LoVo (cell line): ENCODE data around the gene SLC26A1.
A peak's percentile ranks its signal among the peaks of the same experiment; 100 is the strongest.
"Not testable (repeated sequence)": the region's sequence is repeated elsewhere in the genome, so short reads cannot be mapped to it uniquely, and the experiment has no call there.

Source experiments
- DNase-seq: peaks from one replicate; pipeline ENCODE4 v3.0.0-alpha.2; 2016; ENCODE audit warnings: low spot score

Gene SLC26A1

DNA sequence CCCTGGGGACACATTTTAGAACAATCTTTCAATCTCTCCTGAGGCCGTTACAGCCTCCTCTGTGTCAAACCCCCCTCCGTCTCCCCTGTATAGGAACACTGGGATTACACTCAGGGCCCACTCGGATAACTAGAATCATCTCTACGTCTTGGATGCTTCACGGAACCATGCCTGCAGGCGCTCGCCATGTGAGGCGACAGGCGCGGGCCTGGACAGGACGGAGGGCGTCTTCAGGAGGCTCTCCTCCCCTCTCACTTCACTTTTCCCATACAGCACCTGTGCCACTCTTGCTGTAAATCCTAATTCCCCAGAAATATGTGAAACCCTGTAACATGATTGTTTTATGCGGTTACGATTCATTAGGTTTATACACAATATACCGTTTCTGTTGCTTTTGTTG lies 10.4 kb downstream of the SLC26A1 start:
- DNase-seq, result no peak

DNA sequence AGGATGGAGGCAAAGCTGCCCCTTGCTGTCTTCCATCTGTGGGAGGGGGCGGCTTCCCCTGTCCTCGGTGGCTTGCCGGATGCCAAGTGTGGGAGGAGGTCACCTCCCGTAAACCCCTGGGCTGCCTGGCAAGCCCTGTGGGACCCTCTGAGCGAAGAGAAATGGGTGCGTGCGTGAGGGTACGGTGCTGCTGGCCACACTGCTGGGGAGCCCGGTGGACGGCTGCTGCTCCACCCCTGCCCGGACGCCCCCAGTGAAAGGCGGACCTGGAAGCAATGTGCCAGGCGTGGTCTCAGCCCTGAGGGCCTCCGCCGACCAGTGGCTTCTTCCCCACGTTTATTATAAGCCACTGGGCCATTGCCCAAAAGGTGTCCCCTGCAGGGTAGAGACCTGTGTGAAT lies 10.9 kb downstream of the SLC26A1 start:
- no peak for DNase-seq

DNA sequence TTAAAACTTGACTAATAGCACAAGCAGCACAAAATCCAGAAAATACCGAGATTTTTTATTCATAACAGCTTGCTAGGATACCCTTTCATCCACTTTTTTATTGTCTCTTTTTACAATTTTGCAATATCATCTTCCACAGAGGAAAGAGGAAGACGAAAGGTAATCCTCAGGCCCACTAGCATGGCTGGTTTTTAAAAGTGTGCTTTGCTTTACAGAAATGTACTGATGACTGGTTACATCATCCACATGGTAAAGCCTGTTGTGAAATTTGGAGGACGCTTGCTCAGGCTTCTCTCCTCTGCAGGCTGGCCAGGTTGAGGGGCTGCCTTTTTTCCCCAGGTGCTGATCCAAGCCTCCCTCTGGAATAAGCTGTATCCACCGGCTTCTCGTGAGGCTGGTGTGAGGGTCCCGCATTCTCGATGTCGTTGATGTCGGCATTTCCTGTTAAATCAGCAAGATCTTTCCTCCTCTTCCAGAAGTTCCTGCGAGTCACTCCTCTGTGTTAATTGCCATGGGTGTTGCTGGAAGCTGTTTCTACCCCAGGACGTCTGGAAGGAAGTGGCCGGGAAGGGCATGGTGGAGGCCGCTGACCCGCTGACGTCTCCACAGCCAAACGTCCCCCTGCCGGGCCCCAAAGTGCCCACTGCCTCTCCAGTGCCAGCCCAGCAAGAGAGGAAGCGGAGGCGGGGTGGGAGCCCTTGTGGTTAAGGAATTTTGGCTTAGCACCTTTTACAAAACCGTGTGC lies 14.1 kb downstream of the SLC26A1 start:
- no peak for DNase-seq

DNA sequence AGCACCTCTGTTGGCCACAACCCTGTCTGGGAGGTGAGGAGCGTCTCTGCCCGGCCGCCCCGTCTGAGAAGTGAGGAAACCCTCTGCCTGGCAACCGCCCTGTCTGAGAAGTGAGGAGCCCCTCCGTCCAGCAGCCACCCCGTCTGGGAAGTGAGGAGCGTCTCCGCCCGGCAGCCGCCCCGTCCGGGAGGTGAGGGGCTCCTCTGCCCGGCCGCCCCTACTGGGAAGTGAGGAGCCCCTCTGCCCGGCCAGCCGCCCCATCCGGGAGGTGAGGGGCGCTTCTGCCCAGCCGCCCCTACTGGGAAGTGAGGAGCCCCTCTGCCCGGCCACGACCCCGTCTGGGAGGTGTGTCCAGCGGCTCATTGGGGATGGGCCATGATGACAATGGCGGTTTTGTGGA lies 17.2 kb downstream of the SLC26A1 start:
- not testable (repeated sequence) for DNase-seq

DNA sequence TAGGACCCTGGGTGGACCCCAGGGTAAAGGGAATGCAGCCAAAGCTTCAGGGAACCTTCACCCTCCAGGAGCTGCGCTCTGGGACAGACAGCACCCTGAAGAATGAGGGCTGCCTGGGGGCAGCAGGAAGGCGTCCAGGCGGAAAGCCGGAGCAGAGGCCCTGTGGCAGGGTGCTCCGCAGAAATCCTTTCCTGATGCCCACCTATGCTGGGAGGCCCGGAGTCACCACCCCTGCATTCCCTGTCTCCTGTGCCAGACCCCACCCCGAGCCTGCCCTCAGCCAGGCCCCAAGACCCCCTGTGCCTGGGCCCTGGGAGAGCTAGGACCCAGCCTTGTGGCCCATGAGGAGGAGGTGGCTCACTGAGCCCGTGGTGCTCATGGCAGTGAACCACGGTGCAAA lies 18.5 kb downstream of the SLC26A1 start:
- DNase-seq, result no peak

DNA sequence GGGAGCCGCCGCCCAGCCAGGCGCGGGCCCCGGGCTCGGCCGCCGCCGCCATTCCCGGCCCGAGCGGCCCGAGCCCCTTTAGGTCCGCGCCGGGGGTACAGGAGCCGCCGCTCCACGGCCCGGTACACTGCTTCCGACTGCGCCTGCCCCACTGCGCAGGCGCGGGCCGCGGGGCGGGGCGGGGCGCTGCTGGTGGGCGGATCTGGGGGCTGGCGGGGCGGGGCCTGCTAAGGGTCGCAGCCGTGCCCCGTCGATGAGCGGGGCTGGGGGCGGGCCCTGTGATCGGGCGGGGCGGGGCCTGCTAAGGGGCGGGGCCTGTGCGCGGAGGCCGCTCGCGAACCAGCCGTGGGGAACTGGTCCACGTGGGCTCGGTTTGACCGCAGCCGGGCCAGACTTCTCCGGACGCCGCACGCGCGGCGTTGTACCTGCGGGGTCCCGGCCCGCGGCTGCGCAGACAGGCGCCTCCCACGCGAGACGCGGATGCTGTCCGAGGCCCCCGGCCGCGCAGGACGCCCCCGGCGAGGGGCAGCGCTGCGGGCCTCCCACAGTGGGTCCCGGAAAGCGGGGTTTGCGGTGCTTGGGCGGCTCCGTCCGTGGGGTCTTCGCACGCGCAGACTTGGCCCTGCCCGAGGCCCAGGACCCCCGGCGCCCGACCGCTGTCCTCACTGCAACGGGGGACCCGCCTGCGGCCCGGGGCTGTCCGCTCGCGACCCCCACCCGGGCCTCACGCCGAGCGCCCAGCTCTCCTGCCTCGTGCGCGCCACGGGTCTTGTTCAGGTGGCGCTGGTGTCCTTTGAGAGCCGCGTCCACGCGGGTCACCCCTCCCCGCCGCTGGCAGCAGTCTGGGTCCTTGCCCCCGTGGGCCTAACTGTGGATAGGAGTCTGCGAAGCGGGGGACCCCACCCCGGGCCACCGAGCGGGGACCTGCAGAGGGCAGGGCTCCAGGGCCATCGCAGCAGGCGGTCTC lies 19.5 kb downstream of the SLC26A1 start, which contains the start of gene DGKQ:
DGKQ (minus strand) TSS at position 139 of the 967 bp plus-strand sequence; CDS start at position 52, 87 bp downstream.
- DNase-seq, result peak; percentile 90

DNA sequence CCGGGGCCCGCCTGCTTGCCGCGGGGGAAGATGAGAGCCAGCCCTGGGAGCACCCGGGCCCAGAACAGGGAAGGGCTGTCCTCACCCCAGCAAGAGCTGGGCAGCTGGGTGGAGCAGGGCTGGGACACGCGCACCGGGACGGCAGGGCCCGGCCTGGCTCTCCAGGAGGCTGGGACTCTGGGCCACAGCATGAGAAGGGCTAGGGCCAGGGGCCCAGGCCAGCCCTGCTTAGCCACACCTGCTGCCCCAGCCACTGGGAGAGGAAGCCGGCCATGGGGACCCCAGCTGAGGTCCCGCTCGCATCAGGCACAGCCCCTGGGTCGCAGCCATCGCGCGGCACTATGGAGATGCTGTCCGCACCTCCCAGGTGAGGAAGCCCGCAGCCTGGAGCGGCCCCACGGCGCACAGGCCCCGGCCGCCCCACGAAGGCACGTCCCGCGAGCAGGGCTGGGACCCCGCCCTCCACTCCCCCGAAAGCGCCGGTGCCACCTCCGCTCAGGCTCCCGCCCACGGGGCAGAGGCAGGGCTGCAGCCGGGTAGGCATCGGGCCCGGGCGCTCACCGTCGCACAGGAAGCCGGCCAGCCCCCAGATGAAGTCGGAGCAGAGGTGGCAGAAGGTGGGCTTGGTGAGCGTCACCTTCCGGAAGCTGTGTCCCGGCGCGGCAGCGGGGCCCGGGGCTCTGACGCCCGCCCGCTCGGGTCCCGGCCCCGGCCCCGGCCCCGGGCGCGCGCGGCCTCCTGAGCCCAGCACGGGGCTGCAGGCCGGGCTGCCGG lies 20.4 kb downstream of the SLC26A1 start:
- DNase-seq, result peak; percentile 7

DNA sequence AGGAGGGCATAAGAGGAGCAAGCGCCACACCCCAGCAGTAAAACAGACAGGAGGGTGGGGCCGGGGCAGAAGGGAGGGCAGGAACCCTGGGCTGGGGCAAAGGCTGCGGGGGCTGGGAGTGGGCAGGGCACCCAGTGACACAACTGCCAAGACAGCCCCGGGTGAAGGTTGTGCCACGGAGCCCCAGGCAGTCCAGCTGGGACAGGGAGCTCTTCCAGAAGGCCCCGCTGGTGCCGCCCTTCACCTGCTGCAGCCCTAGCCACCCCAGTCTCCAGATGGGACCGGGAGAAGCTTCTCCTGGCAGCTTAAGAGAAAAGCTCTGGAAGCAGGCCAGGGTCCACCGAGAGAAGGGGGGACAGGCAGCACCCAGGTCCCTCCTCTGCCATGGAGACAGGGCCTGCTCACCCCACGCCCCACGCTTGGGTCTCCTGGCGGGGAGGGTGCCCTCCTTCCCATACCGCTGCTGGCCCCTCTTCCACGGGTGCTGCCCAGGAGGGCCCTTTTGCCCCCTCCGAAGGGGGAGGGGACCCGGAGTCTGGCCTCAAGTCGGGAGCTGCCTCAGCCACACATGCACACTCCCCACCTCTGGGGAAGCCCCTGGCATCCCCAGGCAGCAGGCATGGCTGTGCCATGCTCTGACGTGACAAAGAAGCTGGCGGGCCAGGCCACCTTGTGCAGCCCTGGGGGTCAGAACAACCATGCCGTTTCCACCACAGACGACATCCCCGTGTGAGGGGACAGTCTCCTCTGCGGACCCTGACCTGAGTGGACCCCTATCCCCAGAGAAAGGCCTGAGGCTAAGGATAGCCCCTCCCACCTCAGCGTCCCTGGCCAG lies 21.3 kb downstream of the SLC26A1 start:
- peak; percentile 49 for DNase-seq

DNA sequence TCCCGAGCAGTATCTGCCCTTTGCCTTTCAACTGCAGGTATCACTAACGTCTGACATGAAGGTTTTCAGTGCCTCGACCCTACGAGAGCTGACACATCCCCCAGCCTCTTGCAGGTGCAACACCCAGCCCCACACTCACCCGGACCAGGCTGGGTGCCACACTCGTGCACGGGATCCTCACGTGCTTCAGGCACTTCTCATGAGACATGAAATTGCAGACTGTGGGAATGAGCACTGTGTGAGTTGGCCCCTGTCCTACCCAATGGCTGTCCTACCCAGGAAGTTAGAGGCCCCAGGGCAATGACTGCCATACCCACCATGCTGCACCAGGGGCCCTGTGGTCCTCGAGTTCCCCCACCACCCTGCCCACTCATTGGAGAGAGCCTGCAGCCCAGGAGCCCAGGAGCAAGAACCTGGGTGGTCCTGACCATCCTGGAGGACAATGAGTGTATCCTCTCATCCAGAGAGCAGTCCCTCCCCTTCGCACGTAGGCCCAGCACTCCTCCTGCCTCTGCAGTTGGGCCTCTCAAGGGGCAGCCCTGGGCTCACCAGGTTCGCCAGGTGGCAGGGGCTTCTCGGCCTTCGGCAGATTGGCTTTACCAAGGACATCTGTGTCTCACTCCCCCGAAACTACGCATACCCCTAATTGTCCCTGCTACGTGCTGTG lies 22.2 kb downstream of the SLC26A1 start:
- DNase-seq, result no peak

DNA sequence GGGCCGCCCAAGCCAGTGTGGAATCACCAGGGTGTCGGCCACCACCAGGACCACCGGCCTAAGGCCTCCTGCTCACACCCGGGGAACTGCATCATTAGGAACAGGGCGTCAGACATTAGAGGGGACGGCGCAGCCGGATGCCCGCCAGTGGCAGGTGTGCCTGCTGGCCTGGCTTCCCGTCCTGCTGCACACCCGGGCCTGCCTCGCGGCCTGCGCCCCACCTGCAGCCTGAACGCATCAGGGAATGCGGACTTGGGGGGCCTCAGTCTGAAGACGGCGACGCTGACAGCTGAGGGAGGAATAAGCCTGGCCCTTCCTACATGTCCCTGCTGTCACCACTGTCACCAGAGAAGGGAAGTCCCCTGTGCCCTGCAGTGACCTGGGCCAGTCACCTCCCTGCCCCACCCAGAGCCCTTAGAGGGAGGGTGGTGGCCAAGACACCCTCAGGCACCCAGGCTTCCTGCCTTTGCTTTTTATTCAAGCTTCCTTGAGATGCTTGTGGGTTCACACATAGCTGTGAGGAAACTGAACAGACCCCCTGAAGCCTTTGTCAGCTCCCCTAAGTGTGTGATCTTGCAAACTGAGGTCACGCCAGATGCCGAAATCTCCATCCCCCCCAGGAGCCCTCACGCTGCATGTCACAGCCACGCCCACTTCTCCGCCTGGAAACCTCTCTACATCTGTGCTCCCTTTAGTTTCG lies 23.0 kb downstream of the SLC26A1 start:
- DNase-seq, result no peak

DNA sequence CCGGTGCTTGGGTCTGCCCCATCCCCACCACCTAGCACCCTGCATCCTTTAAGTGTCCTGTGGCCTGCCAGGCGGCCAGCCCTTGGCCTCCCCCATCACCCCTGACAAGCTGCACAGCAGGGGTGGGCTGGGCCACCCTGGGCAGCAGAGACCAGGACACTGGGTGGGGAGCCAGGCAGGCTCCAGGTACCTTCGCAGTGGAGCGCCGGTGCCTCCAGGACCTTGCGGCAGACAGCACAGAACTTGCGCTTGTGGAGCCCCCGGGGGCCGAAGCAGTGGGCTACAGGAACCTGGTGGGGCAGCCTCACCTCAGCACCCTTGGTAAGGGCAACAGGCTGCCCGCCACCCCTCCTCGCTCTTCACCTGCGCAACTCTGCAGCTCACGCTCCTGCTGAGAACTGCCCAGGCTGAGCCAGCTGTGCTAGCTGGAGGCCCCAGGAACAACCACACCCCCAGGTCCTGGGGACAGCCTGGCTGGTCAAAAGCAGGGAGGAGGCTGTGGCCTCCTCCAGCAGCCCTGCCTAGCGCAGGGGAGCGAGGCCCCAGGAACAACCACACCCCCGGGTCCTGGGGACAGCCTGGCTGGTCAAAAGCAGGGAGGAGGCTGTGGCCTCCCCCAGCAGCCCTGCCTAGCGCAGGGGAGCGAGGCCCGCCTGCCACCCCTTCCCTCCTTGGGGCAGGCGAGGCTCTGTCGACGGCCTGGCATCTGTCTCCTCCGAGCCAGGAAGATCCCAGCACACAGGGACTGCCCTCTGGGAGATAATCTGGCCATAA lies 24.4 kb downstream of the SLC26A1 start:
- DNase-seq, result no peak

DNA sequence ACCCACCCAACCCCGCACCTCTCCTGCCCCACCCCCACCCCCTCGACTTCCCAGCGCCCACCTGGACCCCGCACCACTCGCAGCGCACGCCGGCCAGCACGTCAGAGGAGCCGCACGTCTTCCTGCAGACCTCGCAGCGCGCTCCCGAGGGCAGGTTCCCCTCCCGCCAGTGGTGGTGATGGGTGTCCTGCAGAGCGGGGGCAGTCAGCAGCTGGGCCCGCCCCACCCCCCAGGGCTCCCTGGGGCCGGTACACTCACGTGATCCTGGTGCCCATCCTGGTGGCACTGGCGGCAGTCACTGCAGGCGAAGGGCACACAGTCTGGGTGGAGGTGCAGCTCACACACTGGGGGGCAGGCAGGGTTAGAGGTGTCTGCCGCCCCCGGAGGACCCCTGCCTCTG lies 25.0 kb downstream of the SLC26A1 start:
- DNase-seq, result no peak

DNA sequence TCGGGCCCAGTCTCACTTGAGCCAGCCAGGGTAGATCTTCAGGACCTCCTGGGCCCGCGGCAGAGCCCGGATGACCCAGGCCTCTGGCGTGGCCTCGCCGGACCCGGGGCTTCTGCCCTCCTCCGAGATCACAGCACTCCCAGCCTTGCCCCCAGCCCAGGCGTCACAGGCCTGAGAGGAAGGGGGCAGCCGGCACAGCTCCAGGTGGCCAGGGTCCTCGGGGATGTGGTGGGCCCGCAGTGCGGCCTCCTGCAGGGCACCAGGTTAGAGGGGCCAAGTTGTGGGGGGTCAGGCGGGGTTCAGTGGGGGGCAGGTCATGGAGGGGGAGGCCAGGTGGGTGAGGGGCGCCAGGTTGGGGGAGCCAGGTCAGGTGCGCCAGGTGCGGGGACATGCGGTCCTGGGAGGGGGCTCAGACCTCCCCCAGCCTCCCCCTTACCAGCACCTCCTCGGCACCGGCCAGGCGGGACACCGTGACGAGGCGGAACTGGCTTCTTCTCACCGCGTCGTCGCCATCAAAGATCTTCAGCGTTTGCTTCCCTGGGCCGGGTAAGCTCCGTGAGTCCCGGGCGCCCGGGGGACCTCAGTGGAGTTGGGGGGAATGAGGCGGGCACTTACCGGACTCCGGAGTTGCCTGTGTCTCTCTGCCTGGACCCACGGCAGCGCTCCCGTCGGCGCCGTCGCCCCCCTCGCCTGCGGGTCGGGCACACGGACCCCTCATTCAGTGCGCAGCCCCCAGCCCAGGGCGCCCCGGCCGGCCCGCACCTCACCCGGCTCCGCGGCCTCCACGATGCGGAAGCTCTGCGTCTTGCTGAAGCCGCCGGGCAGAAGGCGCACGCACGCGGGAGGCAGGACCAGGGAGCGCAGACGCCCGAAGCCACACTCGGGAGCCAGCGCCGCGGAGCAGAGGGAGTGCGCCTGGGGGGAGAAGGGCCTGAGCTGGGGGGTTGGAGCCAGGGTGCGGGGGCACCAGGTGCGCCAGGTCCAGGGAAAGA lies 25.8 kb downstream of the SLC26A1 start:
- DNase-seq, result no peak

DNA sequence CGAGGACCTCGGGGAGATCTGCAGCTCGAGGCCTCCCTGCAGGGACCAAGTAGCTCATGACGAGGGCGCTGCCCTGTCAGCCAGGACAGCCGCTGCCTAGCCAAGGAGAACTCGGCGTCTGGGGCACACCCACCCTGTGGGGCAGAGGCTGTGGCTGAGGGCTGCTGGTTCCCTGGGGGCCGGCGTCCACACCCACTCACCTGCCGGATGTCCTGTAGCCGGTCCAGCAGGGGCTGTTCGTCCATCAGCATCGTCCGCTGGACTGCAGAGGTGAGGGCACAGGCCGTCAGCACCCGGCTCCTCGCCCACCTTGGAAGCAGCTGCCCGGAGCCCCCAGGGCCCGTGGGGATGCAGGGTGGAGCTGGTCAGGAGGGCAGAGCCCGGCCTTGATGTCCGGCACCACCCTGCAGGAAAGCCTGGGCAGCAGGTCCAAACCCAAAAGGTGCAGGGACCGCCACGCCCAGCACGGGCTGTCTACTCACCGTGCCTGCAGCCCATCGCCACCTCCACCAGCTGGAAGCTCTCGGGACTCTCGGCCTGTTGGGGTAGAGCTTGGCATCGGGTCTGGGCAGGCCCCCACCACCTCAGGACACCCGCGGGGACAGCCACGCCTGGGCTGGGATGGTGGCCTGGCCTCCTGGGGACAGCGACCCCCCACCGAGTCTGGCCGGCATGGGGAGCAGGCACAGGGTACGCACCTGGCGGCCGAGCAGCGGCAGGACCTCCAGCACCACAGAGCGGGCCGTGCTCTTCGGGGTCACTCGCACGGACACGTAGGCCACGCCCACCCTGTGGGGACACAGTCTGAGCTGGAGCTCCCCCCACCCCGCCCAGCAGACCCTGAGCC lies 26.7 kb downstream of the SLC26A1 start:
- no peak for DNase-seq

DNA sequence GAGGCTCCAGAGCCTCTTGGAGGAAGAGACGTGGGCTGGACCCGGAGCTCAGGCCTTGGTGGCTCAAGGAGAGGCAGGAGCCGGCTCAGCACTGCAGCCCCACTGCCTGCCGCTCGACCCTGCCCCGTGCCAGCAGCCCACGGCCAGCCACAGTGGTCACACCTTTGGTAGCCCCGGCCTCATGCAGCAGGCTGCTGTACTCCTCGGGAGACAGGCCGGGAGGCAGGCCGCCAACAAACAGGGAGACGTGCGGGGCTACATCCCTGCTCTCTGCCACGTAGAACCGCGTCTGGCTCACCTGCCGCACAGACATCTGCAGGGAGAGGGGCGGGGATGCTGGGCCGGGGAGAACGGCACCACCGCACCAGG lies 27.5 kb downstream of the SLC26A1 start:
- no peak for DNase-seq

DNA sequence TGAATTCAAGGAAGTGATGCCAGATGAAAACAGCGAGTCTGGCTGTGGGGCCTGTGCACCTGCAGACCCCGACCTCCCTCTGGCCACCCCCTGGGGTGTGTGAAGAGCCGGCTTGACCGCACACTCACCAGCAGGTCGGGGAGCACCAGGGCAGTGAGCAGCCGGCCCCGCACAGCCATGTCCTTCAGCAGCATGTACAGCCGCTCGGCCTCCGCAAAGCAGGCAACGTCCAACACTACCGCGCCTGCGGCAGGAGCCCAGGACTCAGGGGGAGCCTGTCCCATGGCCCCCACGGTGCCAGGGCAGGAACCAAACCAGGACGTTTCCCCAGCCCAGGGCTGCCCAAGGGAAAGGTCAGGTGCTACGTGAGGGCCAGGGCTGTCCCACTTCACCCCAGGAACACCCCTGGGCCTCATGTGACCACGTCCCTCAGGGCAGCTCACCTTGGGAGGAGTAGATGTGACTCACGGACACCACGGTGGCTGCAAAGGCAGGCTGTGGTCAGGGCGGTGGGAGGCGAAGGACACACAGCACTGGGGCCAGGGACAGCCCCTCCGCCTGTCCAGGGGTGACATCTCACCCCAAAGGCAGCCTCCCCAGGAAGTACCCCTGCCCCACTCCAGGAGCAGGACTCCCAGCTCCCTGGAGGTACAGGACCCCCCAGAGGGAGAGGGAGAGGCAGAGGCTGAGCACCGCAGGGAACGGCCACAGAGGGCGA lies 28.0 kb downstream of the SLC26A1 start:
- DNase-seq, result no peak
